UCSD-AML1 (cell line): Measurements from ENCODE around the gene PCDH19.

Experiments
- DNase-seq: peaks from one replicate; lab custom pipeline; 2025; ENCODE audit not compliant: unreplicated experiment; lab: John Stamatoyannopoulos, UW

The PCDH19 gene

DNA sequence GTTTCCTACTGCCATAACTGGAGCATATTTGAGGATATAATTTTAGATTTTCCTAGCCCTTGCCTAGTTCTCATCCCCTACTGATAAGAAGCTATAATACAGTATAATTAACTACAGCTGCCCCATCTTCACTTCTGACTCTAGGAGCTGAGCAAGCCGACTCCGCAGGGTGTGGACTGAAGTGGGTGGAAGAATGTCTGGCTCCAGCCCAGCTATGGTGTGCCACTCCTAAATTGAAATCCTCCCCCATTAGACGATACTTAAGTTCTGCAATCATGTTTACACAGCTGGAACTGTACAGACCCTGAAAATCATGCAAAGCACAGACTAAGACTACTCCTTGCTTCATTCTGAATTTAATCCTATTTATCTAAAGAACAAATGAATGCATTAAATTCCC is 93.1 kb downstream of the PCDH19 start:
- no peak for DNase-seq

- DNase-seq = no peak
Measured at GRCh38 chrX:100315566-100315965, 94.5 kb downstream of the PCDH19 start.

DNA sequence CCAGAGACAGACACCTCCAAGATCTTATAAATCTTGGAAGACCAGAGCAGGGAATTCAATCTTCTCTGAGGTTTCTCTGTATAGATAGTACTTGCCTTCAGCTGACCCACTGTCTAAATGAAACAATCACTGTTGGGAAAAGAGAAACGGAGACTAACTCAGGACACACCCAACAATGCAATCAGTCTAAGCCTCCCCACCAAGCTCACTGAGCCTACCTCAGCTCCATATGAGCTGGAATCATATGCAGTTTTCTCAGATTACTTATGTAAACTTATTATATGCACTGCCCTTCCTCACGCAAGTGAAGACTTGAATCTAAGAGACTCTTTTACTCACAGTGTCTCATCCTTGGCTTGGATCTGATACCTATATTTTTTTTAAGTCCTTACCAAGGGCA is 110.5 kb downstream of the PCDH19 start:
- no peak for DNase-seq

- no peak for DNase-seq
Measured at GRCh38 chrX:100297728-100298127, 112.3 kb downstream of the PCDH19 start.

DNA sequence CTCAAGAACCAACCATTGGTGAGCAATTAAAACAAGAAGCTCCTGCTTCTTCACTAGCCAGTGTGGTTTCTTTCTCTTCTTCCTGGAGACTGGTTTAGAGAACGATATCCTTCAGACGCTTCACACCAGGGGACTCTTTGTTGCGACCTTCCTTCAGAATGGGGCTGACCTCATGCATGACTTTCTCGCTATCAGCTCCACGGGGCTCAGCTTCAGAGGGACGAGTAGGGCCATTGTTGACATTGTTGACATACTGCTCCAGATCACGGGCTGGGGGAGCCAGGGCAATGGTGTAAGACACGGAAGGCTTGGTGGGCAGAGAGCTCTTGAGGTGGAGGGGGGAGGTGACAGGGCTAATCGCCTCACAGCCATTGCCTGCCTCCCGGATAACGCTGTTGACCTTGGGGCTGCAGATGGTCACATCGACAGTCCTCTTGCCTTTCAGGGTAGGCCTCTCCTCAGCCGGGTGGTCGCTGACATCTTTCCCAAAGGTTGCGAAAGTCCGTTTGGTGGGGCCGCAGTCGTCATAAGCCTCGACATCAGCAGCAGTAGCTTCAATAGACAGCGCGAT is 113.8 kb downstream of the PCDH19 start:
- DNase-seq = no peak

DNA sequence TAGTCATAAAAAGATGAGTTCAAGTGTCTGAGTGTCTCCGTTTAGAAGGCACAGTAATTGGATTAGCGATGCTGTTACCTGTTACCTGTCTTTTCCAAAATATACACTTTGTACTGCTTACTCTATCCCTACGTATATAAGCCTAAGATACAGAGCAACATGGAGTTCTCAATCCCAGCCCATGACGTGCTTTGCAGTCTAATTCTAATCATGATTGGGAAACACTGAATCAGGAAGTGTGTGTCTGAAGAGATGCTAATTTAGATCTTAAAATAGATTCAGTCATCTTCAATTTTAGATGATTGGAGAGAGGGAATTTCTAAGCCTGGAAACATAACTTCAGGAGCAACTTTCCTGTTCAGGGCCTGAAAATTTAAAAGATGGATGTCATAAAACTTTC is 115.1 kb downstream of the PCDH19 start:
- DNase-seq = no peak

DNA sequence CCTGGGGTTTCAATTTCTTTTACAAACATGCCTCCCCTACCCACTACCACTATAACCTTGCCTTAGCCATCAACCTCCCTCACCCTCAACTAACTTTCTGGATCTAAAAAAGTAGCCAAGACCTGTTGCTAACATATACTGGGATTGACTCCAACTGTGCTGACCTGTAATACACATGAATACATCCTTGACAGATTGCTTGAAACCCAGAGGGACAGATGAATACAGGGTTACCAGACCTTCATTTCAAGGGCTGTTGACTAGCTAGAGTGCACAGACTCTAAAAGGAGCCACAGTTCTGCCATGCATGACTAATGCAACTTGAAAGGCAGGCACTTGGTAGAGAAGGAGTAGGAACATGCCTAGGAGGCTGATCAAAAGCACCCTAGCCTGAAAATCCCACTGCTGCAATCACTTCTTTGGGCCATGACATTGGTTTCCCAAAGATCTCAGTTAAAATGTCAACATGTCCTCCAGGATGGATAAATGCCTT is 121.0 kb downstream of the PCDH19 start:
- no peak for DNase-seq

DNA sequence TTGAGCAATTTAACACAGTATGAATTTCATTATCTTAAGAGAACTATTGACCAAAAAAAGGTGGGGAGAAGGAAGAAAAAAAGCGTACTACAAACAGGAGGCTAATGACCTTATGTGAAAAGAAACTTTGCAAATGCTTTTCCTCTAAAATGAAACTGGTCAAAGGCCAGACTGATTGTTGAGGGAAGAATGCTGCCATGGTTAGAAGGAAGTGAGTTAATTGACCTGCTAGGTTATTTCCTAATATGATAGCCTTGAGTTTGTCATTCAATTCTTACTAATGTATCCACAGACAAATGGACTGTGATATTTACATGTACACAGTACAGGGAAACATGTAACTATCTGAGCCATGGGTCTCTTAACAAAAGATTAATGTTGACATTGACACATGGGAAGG is 132.8 kb downstream of the PCDH19 start:
- DNase-seq = no peak

DNA sequence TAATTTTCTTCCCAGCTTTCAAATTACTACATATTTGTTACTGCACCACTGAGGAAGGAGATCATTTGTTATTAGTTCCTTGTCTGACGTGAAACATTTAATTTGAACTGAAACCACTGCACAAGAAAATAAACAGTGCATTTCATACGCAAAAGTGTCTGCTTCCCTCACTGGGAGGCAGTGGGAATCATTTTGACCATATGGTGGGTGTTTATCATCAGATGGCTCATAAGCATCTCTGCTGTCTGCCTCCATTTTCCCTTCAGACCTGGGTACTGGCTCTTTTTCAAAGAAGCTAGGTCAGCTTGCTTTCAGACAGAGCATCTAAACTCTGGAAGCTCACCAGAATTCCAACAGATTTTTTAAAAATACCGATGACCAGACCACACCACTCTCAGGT is 135.2 kb downstream of the PCDH19 start:
- DNase-seq = no peak

GRCh38 chrX:100265179-100265578 is 144.9 kb downstream of the PCDH19 start:
- no peak for DNase-seq

DNA sequence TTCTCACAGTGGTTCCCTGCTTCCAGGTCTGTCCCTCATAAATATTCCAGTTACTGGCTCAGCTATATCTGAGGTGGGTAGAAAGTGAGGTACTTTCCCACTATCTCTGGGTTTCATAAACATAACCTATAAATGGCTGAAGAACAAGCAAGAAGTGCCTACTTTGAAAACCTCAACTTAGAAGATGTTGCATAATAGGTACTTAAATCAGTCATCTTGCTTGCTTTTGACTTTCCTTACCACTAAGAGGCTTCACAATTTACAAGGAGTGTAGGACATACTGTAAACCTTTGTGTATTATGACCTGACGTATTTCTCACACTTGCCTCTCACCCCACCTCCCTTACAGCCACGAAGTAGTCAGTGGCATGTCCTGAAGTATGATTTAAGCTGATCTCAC is 145.9 kb downstream of the PCDH19 start:
- DNase-seq = no peak

GRCh38 chrX:100263650-100264049 is 146.4 kb downstream of the PCDH19 start:
- no peak for DNase-seq

GRCh38 chrX:100248885-100249493 is 161.1 kb downstream of the PCDH19 start:
- no peak for DNase-seq

DNA sequence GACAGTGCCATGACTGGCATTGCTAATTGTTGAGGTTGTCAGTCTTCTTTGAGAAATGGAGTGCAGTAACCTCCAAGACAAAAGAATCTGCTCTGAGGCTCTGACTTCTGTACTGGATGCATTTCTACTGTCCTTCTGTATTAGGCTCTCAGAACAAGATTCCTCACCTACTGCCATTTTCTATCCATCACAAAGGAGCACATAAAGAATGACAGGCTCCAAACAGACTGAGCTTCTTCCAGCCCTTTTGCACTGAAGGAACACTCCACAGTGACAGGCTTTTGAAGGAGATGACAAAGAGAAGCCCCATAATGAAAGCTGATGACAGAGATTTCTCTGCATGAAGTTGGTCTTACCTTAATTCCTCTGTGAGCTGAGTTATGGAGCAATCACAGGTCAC is 162.2 kb downstream of the PCDH19 start:
- DNase-seq = no peak

- no peak for DNase-seq
Measured at GRCh38 chrX:100244681-100245080, 165.4 kb downstream of the PCDH19 start.
